D341Med (cell line): ENCODE measurements around the gene GALNT7.
"Not testable (repeated sequence)": the region's sequence is repeated elsewhere in the genome, so short reads cannot be mapped to it uniquely, and the experiment has no call there.

Experiments used
- DNase-seq: peaks from one replicate; pipeline ENCODE4 v3.0.0; 2012; ENCODE audit warnings: low spot score

GALNT7 gene

GRCh38 chr4:173167758-173168395 lies 734 bp upstream of the GALNT7 start:
- peak; percentile 65 for DNase-seq

GRCh38 chr4:173169178-173169427 lies 492 bp downstream of the GALNT7 start:
- DNase-seq, result peak; percentile 79

DNA sequence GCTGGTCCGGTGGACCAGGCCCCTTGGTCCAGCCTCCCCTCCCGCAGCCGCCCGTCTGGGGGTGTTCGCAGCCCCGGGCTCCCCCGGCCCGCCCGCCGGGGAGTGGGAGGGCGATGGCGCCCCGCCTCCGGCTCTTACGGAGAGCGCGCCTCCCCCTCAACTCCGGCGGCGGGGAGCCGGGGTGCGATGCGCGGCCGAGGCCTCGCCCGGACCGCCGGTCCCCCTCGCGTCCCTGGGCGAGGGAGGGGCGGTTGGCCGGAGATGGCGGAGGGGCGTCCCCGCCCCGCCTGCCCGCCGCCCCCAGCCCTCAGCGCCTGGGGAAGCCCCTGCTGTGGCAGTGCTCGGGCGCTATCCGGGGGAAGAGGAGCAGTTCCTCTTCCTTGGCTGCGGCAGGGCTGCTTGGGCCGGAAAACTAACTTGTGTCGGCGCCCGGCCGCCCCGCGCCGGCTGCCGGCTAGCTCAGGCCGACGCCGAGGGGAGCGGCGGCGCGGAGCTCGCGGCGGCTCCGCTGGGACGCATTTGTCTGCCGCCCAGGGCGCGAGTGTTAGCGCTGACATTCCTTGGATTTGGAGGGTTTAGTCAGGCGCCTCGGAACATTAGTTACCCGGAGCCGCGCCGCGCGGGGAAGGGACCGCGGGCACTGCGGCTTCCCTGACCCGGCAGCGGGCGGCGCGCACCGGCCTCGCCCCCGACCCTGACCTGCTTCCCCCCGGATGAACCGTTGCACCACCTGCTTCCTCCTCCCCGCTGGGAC lies 994 bp downstream of the GALNT7 start:
- DNase-seq, result peak; percentile 83

- no peak for DNase-seq
Measured at GRCh38 chr4:173170182-173170778, 1.7 kb downstream of the GALNT7 start.

GRCh38 chr4:173171098-173171497 lies 2.5 kb downstream of the GALNT7 start:
- DNase-seq, result no peak

DNA sequence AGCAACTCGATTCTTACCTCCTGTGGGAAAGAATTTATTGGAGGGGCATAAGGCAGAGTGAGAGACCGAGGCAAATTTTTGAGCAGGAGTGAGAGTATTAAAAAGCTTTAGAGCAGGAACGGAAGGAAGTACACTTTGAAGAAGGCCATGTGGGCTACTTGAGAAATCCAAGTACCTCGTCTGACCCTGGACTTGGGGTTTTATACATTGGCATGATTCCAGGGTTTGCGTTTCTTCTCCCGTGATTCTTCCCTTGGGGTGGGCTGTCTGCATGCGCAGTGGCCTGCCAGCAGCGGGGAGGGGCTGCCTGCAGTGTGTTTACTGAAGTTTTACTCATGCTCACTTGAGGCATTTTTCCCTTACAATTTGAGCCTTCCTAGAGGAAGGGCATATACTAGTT lies 3.4 kb downstream of the GALNT7 start:
- no peak for DNase-seq

- DNase-seq, result no peak
Measured at GRCh38 chr4:173174184-173174583, 5.6 kb downstream of the GALNT7 start.

DNA sequence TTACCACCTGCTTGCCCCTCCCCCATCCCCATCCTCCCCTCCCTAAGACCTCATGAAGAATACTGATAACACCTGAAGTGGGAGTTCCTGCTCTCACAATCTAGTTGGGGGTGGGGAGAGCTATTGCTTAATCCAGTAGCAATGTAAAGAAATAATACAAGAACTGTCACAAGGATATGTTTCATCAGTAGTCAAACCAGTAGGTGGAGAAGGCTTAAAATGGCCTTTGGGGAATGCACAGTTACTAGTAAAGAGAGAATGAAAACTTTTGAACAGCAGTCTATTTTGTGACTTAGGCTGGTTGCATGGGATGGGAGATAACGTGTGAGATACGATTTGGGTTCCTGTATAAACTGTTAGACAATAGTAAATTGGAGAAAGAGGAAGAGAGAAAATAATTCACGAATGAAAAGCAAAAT lies 6.0 kb downstream of the GALNT7 start:
- no peak for DNase-seq

- DNase-seq, result no peak
Measured at GRCh38 chr4:173176010-173176409, 7.4 kb downstream of the GALNT7 start.

DNA sequence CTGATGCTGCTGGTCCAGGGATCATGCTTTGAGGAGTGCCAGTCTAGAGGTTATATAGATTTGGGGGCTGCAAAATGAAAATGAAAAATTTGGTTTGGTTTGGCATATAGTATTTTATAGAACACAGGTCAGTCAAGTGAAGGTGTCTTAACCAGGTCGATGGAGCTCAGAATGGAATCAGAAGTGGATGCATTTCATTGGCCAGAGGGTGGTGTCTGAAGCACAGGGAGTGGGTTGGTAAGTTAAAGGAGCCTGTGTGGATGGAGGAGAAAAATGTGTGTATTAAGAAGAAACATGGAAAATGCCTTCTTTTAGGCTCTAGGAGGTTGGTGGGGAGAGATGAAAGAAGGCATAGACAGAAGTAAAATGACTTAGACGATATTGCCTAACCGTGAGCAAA lies 8.6 kb downstream of the GALNT7 start:
- DNase-seq, result no peak

DNA sequence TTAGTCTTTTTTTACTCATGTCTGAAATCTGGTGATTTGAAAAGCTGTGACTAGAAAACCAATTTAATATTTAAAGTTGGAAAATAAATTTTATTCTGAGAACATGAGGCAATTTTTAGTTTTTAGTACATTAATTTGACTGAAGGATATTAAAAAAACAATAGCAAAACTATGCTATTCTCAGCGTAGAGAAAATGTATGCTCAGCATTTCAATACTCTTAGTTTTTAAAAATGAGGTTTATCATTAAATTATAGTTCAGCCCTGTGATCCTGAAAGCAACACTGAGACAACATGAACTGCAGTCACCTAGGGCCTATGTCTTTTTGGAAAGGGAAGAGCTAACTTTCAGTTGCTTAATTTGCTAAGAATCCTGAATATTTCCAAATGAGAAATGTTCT lies 9.5 kb downstream of the GALNT7 start:
- no peak for DNase-seq

DNA sequence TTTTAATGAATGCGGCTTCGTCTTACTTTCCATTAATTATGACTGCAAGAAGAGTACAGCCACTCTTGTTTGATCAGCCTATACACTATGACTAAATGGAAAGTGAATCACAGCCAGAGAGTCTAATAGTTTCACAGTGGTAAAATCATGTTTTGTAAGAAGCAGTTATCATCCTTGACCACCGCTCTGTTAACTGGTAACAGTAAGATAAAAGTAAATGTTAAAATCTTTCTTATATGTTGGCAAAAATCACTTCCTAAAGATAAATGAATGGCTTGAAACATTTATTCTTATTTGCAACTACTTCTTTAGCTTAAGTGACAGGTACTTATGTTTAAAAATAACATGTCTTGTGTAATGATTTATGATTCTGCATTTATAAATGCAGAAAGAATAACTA lies 13.2 kb downstream of the GALNT7 start:
- no peak for DNase-seq

DNA sequence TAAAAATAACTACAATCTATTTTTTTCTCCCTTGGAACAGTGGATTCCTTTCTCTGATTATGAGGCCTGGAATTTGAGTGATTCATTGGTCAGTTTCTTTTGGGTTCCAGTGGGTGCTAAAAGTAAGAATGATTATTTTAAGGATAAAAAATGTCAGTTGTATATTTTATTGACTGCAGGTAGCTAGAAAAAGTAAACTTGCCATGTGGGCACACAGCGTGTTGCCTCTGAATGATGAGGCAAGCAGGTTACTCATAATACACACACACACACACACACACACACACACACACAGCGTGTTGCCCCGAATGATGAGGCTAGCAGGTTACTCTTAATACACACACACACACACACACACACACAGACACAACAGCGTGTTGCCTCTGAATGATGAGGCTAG lies 13.8 kb downstream of the GALNT7 start:
- no peak for DNase-seq

GRCh38 chr4:173183659-173184247 lies 15.1 kb downstream of the GALNT7 start:
- not testable (repeated sequence) for DNase-seq

DNA sequence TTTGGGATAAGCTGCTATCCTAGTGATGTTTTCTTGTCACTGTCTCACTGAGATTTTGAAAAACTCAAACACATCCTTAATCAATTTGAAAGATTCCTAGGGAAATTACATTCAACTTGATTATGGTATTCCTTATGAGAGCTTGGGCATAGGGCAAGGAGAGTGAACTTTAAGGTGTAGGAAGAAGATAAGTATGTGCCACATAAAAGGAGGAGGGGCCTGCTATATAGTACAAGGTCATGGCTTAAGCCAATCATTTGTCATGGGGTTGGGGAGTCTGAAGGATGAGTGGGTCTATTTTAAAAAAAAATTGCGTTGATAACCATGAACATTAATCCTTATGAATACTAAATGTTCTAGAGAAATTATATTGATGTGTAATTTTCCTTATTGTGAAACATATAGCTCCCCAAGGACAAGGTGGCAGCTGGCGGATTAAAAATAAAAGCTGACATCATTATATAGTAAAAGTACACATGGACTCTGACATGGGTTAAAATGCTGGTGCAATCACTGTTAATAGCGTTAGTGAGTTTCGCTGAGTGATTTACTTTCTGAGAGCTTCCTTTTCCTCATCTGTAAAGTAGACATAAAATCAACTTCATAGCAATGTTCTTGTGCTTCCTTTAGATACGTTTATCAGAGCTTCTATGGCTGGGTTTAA lies 17.4 kb downstream of the GALNT7 start:
- peak; percentile 41 for DNase-seq

DNA sequence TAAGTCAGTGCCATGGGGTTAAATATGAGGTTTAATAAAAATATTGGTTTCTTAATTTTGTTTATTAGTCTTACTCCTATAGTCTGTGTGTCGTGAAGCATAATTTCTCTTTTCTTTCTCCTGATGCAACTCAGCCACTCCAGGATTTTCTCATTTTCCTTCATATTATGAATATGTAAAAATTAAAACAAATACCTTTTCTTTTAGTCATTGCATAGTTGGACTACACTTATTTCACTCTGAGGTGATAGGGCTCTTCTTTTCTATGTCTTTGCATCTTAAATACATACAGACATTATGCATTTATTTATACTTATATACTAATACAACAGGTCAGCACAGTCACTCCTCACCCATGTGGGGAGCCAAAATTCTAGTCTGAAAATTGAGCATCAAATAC lies 19.1 kb downstream of the GALNT7 start:
- no peak for DNase-seq

- DNase-seq, result no peak
Measured at GRCh38 chr4:173188648-173189047, 20.0 kb downstream of the GALNT7 start.

- no peak for DNase-seq
Measured at GRCh38 chr4:173189117-173189693, 20.6 kb downstream of the GALNT7 start.

DNA sequence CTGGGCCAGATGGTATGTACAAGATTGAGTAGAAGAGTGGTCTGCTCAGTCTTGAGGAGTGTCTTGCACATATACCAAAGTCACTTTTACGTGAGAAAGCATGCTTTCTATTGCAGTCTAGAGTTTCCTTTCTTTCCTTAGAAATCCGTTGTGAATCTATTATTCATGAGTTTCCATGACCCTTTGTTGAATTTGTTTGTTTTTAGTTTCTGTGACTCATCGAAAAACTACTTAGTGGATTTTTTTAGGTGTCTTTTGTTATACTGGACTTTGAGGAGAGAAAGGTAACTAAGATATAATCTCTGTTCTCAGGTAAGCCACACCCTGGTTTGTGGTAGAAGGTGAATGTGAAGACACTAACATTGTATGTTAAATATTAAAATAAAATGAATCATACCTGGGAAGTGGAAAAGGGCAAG lies 23.0 kb downstream of the GALNT7 start:
- no peak for DNase-seq

DNA sequence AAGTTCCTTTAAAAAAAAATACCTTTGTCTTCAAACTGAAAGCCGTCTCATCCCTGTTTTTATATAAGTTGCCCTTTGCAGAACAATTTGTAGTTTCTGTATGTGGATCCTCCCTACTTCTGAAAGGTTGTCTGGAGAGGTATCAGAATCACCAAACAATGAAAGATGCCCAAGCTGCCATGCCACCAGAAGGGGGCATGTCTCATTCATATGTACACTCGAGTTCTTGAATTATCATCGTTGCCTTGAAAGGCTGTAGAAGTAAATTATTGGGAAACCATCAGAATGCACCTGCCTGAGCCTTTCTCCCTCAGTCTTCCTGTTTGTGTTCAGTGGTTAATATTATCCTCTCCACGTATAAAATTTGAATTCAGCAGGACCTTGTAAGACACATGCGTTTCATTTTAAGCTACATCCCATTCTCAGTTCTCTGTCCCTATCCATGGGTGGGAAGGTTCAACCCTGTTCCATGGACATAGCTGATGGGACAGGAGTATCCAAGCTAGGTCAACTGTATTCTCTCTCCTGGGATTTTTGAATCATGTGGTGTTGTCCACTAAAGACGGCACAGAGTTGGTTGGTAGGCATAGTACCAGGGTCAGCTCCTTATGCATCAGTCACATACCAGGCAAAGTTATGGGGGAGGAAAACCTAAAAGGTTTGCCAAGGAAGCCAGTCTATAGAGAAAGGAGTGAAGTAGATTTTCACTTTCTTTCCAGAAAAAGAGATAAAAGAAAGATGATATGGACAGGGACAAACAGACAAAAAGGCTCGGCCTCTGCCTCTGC lies 24.0 kb downstream of the GALNT7 start:
- DNase-seq, result no peak

- DNase-seq, result no peak
Measured at GRCh38 chr4:173194157-173194556, 25.5 kb downstream of the GALNT7 start.

- no peak for DNase-seq
Measured at GRCh38 chr4:173195109-173195508, 26.5 kb downstream of the GALNT7 start.
